ENCODE data around the gene FAM241A.

Gene FAM241A

DNA sequence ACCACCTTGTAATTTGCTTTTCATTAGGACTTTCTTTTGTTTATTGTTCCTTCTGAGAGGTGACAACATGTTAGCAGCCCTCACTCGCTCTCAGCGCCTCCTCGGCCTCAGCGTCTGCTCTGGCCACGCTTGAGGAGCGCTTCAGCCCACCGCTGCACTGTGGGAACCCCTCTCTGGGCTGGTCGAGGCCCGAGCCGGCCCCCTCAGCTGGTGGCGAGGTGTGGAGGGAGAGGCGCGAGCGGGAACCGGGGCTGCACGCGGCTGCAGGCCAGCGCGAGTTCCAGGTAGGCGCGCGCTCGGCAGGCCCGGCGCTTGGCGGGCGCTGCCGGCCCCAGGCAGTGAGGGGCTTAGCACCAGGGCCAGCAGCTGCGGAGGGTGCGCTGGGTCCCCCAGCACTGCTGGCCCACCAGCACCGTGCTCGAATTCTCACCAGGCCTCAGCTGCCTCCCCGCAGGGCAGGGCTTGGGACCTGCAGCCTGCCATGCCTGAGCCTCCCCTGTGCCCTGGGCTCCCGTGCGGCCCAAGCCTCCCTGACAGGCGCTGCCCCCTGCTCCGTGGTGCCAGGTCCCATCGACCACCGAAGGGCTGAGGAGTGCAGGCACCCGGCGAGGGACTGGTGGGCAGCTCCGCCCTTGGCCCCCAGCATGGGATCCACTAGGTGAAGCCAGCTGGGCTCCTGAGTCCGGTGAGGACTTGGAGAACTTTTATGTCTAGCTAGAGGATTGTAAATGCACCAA, 77.1 kb downstream of the FAM241A start:
- no peak overlapping the region for H3K4me2 ChIP-seq
- no peaks in the 10 kb centered on the region for H3K27me3 ChIP-seq (ENCODE audit: insufficient read depth, low read depth)
- no peak overlapping the region for H3K9ac ChIP-seq
- no peak overlapping the region for H2AFZ ChIP-seq (ENCODE audit: low read depth)
- no peaks in the 10 kb centered on the region for H4K20me1 ChIP-seq (ENCODE audit: insufficient read depth)
- H3K27ac ChIP-seq = no peak overlapping the region
- no peaks in the 10 kb centered on the region for H3K4me1 ChIP-seq (ENCODE audit: low read depth, poor library complexity, severe bottlenecking)
- no peaks in the 10 kb centered on the region for H3K79me2 ChIP-seq (ENCODE audit: insufficient read depth, low read depth)
- TF ChIP-seq, protein P1, sequence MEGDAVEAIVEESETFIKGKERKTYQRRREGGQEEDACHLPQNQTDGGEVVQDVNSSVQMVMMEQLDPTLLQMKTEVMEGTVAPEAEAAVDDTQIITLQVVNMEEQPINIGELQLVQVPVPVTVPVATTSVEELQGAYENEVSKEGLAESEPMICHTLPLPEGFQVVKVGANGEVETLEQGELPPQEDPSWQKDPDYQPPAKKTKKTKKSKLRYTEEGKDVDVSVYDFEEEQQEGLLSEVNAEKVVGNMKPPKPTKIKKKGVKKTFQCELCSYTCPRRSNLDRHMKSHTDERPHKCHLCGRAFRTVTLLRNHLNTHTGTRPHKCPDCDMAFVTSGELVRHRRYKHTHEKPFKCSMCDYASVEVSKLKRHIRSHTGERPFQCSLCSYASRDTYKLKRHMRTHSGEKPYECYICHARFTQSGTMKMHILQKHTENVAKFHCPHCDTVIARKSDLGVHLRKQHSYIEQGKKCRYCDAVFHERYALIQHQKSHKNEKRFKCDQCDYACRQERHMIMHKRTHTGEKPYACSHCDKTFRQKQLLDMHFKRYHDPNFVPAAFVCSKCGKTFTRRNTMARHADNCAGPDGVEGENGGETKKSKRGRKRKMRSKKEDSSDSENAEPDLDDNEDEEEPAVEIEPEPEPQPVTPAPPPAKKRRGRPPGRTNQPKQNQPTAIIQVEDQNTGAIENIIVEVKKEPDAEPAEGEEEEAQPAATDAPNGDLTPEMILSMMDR (conservative IDR thresholded peaks at IDR 0.05; ENCODE audit: low read depth, low read length) = no peak
- no peaks in the 10 kb centered on the region for H3K36me3 ChIP-seq (ENCODE audit: insufficient read depth)
- no peak overlapping the region for H3K4me3 ChIP-seq (IDR thresholded peaks at IDR 0.05; ENCODE audit: insufficient read depth, low read depth, low read length)

DNA sequence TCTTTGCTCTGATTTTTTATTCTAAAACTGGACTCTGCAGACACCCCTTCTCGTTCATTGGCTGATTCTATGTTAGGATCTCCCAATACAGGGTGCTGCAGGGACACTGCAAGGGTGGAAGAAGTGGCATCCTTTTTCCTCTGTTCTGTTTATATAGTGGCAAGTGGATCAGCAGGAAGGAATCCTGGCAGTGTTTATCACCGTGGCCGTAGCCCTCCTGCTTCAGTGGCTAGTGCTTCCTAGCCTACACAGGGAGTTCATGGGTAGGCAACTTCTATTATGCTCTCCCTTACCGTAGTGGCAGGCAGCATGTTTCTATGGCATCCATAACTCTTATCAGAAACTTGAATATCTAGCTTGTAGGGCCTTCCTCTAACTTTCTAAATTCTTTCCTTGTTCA, 79.9 kb downstream of the FAM241A start:
- no peak overlapping the region for H3K27ac ChIP-seq
- TF ChIP-seq, protein P1 (conservative IDR thresholded peaks at IDR 0.05; ENCODE audit: low read depth, low read length) = no peak
- no peaks in the 10 kb centered on the region for H3K36me3 ChIP-seq (ENCODE audit: insufficient read depth)
- H4K20me1 ChIP-seq (ENCODE audit: insufficient read depth) = no peaks in the 10 kb centered on the region
- no peak overlapping the region for H3K4me2 ChIP-seq
- peaks cover 10% of the 10 kb centered on the region for H3K4me1 ChIP-seq (ENCODE audit: low read depth, poor library complexity, severe bottlenecking)
- H2AFZ ChIP-seq (ENCODE audit: low read depth) = no peak overlapping the region
- peaks cover 6% of the 10 kb centered on the region; the same call in 1 of the 2 replicates for H3K79me2 ChIP-seq (ENCODE audit: insufficient read depth, low read depth)
- H3K4me3 ChIP-seq (IDR thresholded peaks at IDR 0.05; ENCODE audit: insufficient read depth, low read depth, low read length) = no peak overlapping the region
- H3K27me3 ChIP-seq (ENCODE audit: insufficient read depth, low read depth) = no peaks in the 10 kb centered on the region
- no peak overlapping the region for H3K9ac ChIP-seq

DNA sequence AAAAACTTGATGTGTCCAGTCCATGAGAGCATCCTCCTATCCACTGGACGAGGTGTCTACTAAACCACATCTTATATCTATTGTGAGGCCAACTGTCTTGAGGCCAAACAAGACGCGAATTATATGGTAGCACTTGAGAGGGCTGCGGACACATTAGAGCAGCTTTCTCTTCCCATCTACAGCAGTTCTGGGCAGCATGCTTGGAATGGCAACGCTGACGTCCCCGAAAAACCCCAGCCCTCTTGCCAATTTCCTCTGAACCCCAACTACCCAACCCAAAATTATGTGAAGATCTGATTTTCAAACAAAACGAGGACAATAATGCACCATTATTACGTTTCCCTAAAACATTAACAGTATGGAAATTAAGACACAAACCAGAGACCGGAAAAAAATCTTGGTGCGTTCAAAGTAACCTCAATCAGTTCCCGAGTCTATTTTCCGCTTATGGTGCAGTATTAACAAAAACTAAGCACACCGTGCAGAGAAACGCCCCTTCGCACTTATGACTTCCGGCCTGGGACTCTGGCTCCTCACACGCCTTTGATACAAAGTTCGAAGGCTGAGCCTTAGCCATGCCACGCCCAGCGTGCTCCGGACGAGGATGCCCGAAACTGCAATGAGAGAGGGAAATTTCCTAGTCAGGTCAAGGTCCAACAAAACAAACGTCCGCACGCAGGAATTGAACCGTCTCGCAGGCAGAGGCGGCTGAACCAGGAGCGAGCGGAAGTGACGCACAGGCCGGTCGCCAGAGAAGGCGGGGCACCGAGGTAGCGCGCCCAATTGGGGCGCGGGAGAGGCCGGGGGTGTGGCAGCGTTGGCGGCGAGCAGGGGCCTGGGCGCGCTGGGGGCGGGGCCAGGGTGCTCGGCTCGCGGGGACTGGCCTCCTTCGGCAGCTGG, 85.9 kb downstream of the FAM241A start:
- TF ChIP-seq, protein P1 (conservative IDR thresholded peaks at IDR 0.05; ENCODE audit: low read depth, low read length) = no peak
- Histone ChIP-seq H3K27me3 (ENCODE audit: insufficient read depth, low read depth) (no peaks in the 10 kb centered on the region), H4K20me1 (ENCODE audit: insufficient read depth) (0 out of 2 replicates have a peak, but pooled peaks cover 4% of the 10 kb centered on the region)

DNA sequence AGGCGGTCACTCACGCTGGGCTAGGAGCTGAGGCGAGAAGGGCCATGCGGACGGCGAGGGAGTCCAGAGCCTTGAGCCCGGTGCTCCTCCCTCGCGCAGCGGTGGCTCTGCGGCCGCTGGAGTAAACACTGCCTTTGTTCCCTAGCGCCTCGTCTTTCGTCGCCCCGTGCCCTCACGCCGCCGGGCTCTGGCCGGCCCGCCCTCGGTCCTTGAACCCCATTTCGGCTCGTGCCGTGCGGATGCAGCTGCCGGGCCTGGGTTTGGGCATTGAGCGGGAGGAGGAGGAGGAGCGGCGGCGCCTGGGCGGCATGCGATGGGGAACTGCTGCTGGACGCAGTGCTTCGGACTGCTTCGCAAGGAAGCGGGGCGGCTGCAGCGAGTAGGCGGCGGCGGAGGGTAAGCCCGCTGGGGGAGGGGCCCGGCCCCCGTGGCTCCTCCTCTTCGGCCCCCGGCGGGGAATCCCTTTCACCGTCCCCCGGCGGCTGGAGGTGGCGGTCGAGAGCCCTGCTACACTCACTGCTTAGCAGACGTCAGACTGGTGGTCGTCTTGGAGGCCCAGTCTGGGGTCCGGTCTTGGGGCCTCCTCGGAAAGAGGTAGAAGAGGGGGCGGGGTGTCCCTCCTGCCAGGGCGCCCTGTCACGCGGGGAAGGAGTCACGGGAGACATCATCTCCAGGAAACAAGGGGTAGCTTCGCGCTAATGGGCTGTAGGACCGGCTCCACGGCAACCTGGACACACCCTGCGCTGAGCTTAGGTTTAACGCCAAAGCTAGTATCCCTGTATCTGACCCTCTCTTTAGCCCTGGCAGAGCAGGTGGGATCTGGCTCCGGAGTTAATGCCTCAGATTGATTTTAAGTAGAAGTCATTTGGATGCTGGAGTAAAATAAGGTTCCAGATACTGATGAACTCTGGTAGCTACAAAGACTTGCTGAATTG, 86.8 kb downstream of the FAM241A start, which contains the start of gene AP1AR:
Gene AP1AR (plus strand): TSS at position 9 of the 935 bp plus-strand sequence. CDS start 305 bp downstream, at position 314.
- H2AFZ ChIP-seq (ENCODE audit: low read depth) = peak within 1 kb of the TSS; percentile 95
- H3K9ac ChIP-seq = peak within 1 kb of the TSS; percentile 94
- peaks cover 49% of the 10 kb centered on the region for H3K4me1 ChIP-seq (ENCODE audit: low read depth, poor library complexity, severe bottlenecking)
- H3K79me2 ChIP-seq (ENCODE audit: insufficient read depth, low read depth) = peaks cover 53% of the 10 kb centered on the region; the same call in 1 of the 2 replicates
- H3K27ac ChIP-seq = peak within 1 kb of the TSS; percentile 96
- peak within 1 kb of the TSS; percentile 92 for H3K4me2 ChIP-seq
- TF ChIP-seq, protein P1 (conservative IDR thresholded peaks at IDR 0.05; ENCODE audit: low read depth, low read length) = peak; percentile 24; the same call in 1 of the 2 replicates
- H3K27me3 ChIP-seq (ENCODE audit: insufficient read depth, low read depth) = no peaks in the 10 kb centered on the region
- H3K36me3 ChIP-seq (ENCODE audit: insufficient read depth) = no peaks in the 10 kb centered on the region
- 0 out of 2 replicates have a peak, but pooled peaks cover 4% of the 10 kb centered on the region for H4K20me1 ChIP-seq (ENCODE audit: insufficient read depth)
- peak within 1 kb of the TSS; percentile 49 for H3K4me3 ChIP-seq (IDR thresholded peaks at IDR 0.05; ENCODE audit: insufficient read depth, low read depth, low read length)

More for the DNA sequence above, 85.9 kb downstream of the FAM241A start:
- Histone ChIP-seq H3K36me3 (ENCODE audit: insufficient read depth) (no peaks in the 10 kb centered on the region), H3K4me1 (ENCODE audit: low read depth, poor library complexity, severe bottlenecking) (peaks cover 49% of the 10 kb centered on the region), H3K9ac (peak overlapping the region; percentile 94), H2AFZ (ENCODE audit: low read depth) (peak overlapping the region; percentile 95), H3K27ac (peak overlapping the region; percentile 96), H3K79me2 (ENCODE audit: insufficient read depth, low read depth) (peaks cover 43% of the 10 kb centered on the region; the same call in 1 of the 2 replicates), H3K4me3 (IDR thresholded peaks at IDR 0.05; ENCODE audit: insufficient read depth, low read depth, low read length) (no peak overlapping the region), H3K4me2 (peak overlapping the region; percentile 92)

Data from KMS-11 (cell line).